ENCODE measurements around the gene CTU2. TPM values are rescaled to one million over a fixed set of nuclear protein-coding genes. Genes with fewer than 3 reads are reported as not detected.

CTU2 gene
- total RNA-seq, 3 donors from 2014 or later (not counting 1 experiment from before 2014, with no cell fraction given), result 36.6 to 43.3 (median 39.9) TPM

DNA sequence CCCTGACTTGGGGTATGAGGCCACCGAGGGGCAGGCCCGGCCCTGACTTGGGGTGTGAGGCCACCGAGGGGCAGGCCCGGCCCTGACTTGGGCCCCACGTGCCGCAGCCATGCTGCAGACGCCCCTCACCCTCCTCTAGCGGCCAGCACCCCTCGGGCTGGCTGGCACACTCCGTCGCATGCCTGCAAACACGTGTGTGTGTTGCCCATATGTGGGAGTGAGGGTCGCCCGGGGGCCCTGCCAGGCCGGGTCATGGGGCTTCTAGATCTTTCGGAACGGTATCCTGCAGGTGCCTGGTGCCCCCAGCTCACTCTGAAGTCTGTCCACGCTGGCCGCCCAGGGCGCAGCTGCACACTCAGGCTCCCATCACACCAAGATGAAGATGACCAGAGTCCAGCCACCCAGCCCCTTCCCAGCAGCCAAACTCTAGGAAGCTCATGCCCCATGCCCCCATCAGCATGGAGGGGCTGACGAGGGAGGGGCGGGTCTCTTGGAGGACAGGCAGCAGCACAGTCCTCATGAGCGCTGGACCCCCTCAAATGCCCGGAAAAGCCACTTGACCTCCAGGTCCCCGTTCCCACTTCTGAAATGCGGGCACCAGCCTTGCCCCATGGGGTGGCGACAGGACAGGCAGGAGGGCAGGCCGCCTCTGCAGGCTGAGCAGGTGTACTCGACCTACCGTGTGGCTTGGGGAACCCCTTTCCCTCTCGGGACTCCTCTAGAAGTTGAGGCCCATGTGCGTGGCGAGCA, 33.8 kb downstream of the CTU2 start:
- peaks cover 7 to 10% of the 10 kb centered on the region in 2 donors for H3K4me1 Mint-ChIP-seq
- intact Hi-C loops (cut with micrococcal nuclease), result loop anchor here (5.0 kb wide), 1 partner anchor 117 kb away; the partner anchor contains the start of genes GALNS and TRAPPC2L
- no peak overlapping the region for H3K27ac ChIP-seq (ENCODE audit: low read length)
- 92% methylated on average over 33 of the region's 33 CpGs for WGBS (ENCODE audit: insufficient coverage)
- no peaks in the 10 kb centered on the region for H3K27me3 Mint-ChIP-seq (ENCODE audit: low read depth in 2 of 2)
- H3K4me3 Mint-ChIP-seq, result no peak overlapping the region
- ATAC-seq, result no peak
- H3K36me3 Mint-ChIP-seq, result no peaks in the 10 kb centered on the region
- H3K9me3 Mint-ChIP-seq, result no peaks in the 10 kb centered on the region
- TF ChIP-seq, protein P1, sequence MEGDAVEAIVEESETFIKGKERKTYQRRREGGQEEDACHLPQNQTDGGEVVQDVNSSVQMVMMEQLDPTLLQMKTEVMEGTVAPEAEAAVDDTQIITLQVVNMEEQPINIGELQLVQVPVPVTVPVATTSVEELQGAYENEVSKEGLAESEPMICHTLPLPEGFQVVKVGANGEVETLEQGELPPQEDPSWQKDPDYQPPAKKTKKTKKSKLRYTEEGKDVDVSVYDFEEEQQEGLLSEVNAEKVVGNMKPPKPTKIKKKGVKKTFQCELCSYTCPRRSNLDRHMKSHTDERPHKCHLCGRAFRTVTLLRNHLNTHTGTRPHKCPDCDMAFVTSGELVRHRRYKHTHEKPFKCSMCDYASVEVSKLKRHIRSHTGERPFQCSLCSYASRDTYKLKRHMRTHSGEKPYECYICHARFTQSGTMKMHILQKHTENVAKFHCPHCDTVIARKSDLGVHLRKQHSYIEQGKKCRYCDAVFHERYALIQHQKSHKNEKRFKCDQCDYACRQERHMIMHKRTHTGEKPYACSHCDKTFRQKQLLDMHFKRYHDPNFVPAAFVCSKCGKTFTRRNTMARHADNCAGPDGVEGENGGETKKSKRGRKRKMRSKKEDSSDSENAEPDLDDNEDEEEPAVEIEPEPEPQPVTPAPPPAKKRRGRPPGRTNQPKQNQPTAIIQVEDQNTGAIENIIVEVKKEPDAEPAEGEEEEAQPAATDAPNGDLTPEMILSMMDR (IDR thresholded peaks at IDR 0.05), result no peak
- H3K27ac Mint-ChIP-seq, result no peak overlapping the region
- no peaks in the 10 kb centered on the region for H3K27me3 ChIP-seq (ENCODE audit: control insufficient read depth, insufficient read depth, low read length)
- H3K4me3 ChIP-seq (ENCODE audit: low read length), result no peak overlapping the region
- no peak for DNase-seq
- H3K4me1 ChIP-seq (ENCODE audit: control insufficient read depth, insufficient read depth, low read length), result peaks cover 32% of the 10 kb centered on the region
- H3K9me3 ChIP-seq (ENCODE audit: control insufficient read depth, insufficient read depth, low read length), result no peaks in the 10 kb centered on the region
- H3K36me3 ChIP-seq (ENCODE audit: control insufficient read depth, insufficient read depth, low read length), result peaks cover 28% of the 10 kb centered on the region

DNA sequence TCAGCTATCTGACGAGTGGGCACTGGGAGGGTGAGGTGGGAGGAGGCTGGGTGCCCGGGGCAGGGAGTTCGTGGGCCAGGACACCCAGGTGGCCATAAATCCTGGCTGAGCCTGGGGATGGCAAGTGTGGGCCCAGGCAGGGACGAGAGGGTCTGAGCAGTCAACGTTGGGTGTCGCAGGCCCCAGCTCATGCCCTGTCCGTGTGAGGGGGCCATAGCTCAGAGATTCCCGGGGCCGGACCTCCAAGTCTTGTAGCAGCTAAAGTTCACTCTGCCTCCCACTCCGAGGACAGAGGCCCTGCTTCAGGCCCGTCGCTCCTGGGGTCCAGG, 34.4 kb downstream of the CTU2 start:
- Mint-ChIP-seq H3K27ac (no peak overlapping the region), H3K36me3 (no peaks in the 10 kb centered on the region), H3K4me1 (peaks cover 7 to 16% of the 10 kb centered on the region in 2 donors), H3K4me3 (no peak overlapping the region), H3K9me3 (no peaks in the 10 kb centered on the region), H3K27me3 (ENCODE audit: low read depth in 2 of 2) (no peaks in the 10 kb centered on the region)
- peaks cover 23% of the 10 kb centered on the region for H3K36me3 ChIP-seq (ENCODE audit: control insufficient read depth, insufficient read depth, low read length)
- intact Hi-C loops (cut with micrococcal nuclease), result no loop called here
- no peak overlapping the region for H3K4me3 ChIP-seq (ENCODE audit: low read length)
- ATAC-seq, result no peak
- H3K4me1 ChIP-seq (ENCODE audit: control insufficient read depth, insufficient read depth, low read length), result peaks cover 38% of the 10 kb centered on the region
- TF ChIP-seq, protein P1 (IDR thresholded peaks at IDR 0.05), result no peak
- no peaks in the 10 kb centered on the region for H3K9me3 ChIP-seq (ENCODE audit: control insufficient read depth, insufficient read depth, low read length)
- DNase-seq, result no peak
- no peak overlapping the region for H3K27ac ChIP-seq (ENCODE audit: low read length)
- H3K27me3 ChIP-seq (ENCODE audit: control insufficient read depth, insufficient read depth, low read length), result no peaks in the 10 kb centered on the region
- 90% methylated on average over 12 of the region's 12 CpGs for WGBS (ENCODE audit: insufficient coverage)

DNA sequence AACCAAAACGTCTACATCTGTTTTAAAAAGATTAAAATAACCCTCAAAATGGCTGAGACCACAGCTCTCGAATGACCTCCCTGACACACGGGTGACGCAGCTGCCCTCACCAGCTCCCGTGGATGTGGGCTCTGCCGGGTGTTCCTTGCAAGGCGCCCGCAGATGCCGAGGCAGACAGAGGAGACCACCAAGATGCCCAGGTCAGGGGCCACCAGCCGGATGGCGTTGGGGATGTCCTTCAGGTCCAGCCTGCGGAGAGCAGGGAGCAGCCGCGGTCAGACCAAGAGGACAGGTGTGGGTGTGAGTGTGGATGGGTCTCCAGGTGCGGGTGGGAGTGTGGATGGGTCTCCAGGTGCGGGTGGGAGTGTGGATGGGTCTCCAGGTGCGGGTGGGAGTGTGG, 35.1 kb downstream of the CTU2 start:
- H3K27me3 Mint-ChIP-seq (ENCODE audit: low read depth in 2 of 2), result no peaks in the 10 kb centered on the region
- Histone ChIP-seq H3K4me1 (ENCODE audit: control insufficient read depth, insufficient read depth, low read length) (peaks cover 43% of the 10 kb centered on the region), H3K36me3 (ENCODE audit: control insufficient read depth, insufficient read depth, low read length) (peaks cover 18% of the 10 kb centered on the region)

More for the DNA sequence above, 35.1 kb downstream of the CTU2 start:
- ATAC-seq, result no peak
- Mint-ChIP-seq H3K4me1 (peaks cover 12 to 23% of the 10 kb centered on the region in 2 donors), H3K9me3 (no peaks in the 10 kb centered on the region), H3K27ac (no peak overlapping the region), H3K4me3 (no peak overlapping the region), H3K36me3 (no peaks in the 10 kb centered on the region)
- no peak for DNase-seq
- no peak overlapping the region for H3K4me3 ChIP-seq (ENCODE audit: low read length)
- H3K9me3 ChIP-seq (ENCODE audit: control insufficient read depth, insufficient read depth, low read length), result no peaks in the 10 kb centered on the region
- H3K27ac ChIP-seq (ENCODE audit: low read length), result no peak overlapping the region
- intact Hi-C loops (cut with micrococcal nuclease), result no loop called here
- WGBS (ENCODE audit: insufficient coverage), result 92% methylated on average over 17 of the region's 17 CpGs
- H3K27me3 ChIP-seq (ENCODE audit: control insufficient read depth, insufficient read depth, low read length), result no peaks in the 10 kb centered on the region
- TF ChIP-seq, protein P1 (IDR thresholded peaks at IDR 0.05), result no peak
